CD4-positive, alpha-beta T cell treated with Interleukin-4 for 1 hour (primary cell): Measurements from ENCODE around the gene EPHA4.

Experiments used
- DNase-seq, 2 donors: peaks; one replicate each; pipeline ENCODE4 v3.0.0-alpha.2; 2020 to 2022

Gene EPHA4

GRCh38 chr2:221572219-221572820, at the start of gene EPHA4:
TSS of gene EPHA4 (minus strand) at chr2:221572304. CDS start at chr2:221572248, 56 bp downstream.
- peak; percentile 82 to 87 for DNase-seq

- no peak for DNase-seq
These were observed 45.9 kb upstream of the EPHA4 start for GRCh38 chr2:221618007-221618406.

GRCh38 chr2:221616561-221616960, 44.5 kb upstream of the EPHA4 start:
- no peak for DNase-seq

GRCh38 chr2:221614274-221614673, 42.2 kb upstream of the EPHA4 start:
- DNase-seq, result no peak

GRCh38 chr2:221612800-221613199, 40.7 kb upstream of the EPHA4 start:
- no peak for DNase-seq

GRCh38 chr2:221612161-221612560, 40.1 kb upstream of the EPHA4 start:
- no peak for DNase-seq

- no peak for DNase-seq
These were observed 38.6 kb upstream of the EPHA4 start for GRCh38 chr2:221610675-221611074.

GRCh38 chr2:221610255-221610654, 38.2 kb upstream of the EPHA4 start:
- DNase-seq, result no peak

GRCh38 chr2:221608442-221608841, 36.3 kb upstream of the EPHA4 start:
- no peak for DNase-seq

- DNase-seq, result no peak
These were observed 34.3 kb upstream of the EPHA4 start for GRCh38 chr2:221606424-221606823.

- DNase-seq, result no peak
These were observed 33.7 kb upstream of the EPHA4 start for GRCh38 chr2:221605751-221606240.

- no peak for DNase-seq
These were observed 30.8 kb upstream of the EPHA4 start for GRCh38 chr2:221602938-221603337.

- no peak for DNase-seq
These were observed 29.3 kb upstream of the EPHA4 start for GRCh38 chr2:221601376-221601775.

GRCh38 chr2:221600388-221600787, 28.3 kb upstream of the EPHA4 start:
- DNase-seq, result no peak

- no peak for DNase-seq
These were observed 24.1 kb upstream of the EPHA4 start for GRCh38 chr2:221596192-221596591.

GRCh38 chr2:221590861-221591365, 18.8 kb upstream of the EPHA4 start:
- no peak for DNase-seq

GRCh38 chr2:221589696-221590095, 17.6 kb upstream of the EPHA4 start:
- no peak for DNase-seq

- DNase-seq, result no peak
These were observed 16.3 kb upstream of the EPHA4 start for GRCh38 chr2:221588306-221588985.

- DNase-seq, result no peak
These were observed 9.9 kb upstream of the EPHA4 start for GRCh38 chr2:221581986-221582385.

- no peak for DNase-seq
These were observed 2.1 kb upstream of the EPHA4 start for GRCh38 chr2:221574231-221574570.

- peak; percentile 76 to 80 for DNase-seq
These were observed 1.5 kb upstream of the EPHA4 start for GRCh38 chr2:221573430-221574230.

- peak in 1 of 2 donors; percentile 19 for DNase-seq
These were observed 821 bp upstream of the EPHA4 start for GRCh38 chr2:221572821-221573429.

GRCh38 chr2:221571551-221572218, 419 bp downstream of the EPHA4 start:
- DNase-seq, result peak in 1 of 2 donors; percentile 20
